Posterior vena cava (tissue), 2 donors: Measurements from ENCODE around the gene HOXA5. TPM values are rescaled to one million over a fixed set of nuclear protein-coding genes. Genes with fewer than 3 reads are reported as not detected.

Source experiments
- DNase-seq: peaks from one replicate; pipeline ENCODE4 v3.0.0-alpha.2; 2020; ENCODE audit warnings: low spot score
- intact Hi-C, 2 donors: fragments of 100-400 bp; cut with DNase I; formaldehyde crosslinking; loops; one replicate each; pipeline versions ENCODE4 v1.14.1 to v1.14.2; 2022 to 2023
- total RNA-seq, 2 donors: library from RNA; stranded (reverse); fragmentation: NEBNext Ultra II Directional; extraction: Animal tissue kit (Norgen Biotek cat#: 25700); gene quantifications; one replicate each; pipeline ENCODE4 v1.2.1, GENCODE V29; 2021
- donor health status: DM: yes; HTN: yes; CAD: no.
- donor health status: DM: yes; HTN: yes; CAD: no.

Gene HOXA5
- total RNA-seq, 2 donors from 2014 or later: 11.3 to 17.6 TPM

GRCh38 chr7:27173511-27173955, 30.1 kb upstream of the HOXA5 start:
- DNase-seq: peak; percentile 86
- intact Hi-C loops: no loop called here

GRCh38 chr7:27172823-27173510, 29.5 kb upstream of the HOXA5 start:
- peak; percentile 90 for DNase-seq
- intact Hi-C loops: no loop called here

GRCh38 chr7:27172315-27172774, 28.9 kb upstream of the HOXA5 start:
- DNase-seq: peak; percentile 72
- intact Hi-C loops: no loop called here

- intact Hi-C loops: no loop called here
- no peak for DNase-seq
Measured at GRCh38 chr7:27171637-27172314, 28.3 kb upstream of the HOXA5 start.

- intact Hi-C loops: no loop called here
- peak; percentile 80 for DNase-seq
Measured at GRCh38 chr7:27171325-27171636, 27.8 kb upstream of the HOXA5 start.

- intact Hi-C loops: no loop called here
- no peak for DNase-seq
Measured at GRCh38 chr7:27170426-27171324, 27.2 kb upstream of the HOXA5 start.

GRCh38 chr7:27169658-27170425, 26.4 kb upstream of the HOXA5 start:
- intact Hi-C loops: loop anchor here (10.0 kb wide), 4 partner anchors 795 to 1315 kb away; partner anchors contain the start of genes CBX3 (in 1 of the 2) and HNRNPA2B1 (in 1 of the 2)
- peak; percentile 82 for DNase-seq

- DNase-seq: peak; percentile 83
- intact Hi-C loops: loop anchor here (10.0 kb wide), 4 partner anchors 794 to 1314 kb away; partner anchors contain the start of genes CBX3 (in 1 of the 2) and HNRNPA2B1 (in 1 of the 2)
Measured at GRCh38 chr7:27168265-27168947, 24.9 kb upstream of the HOXA5 start.

- no peak for DNase-seq
- intact Hi-C loops: loop anchor here (10.0 kb wide), 4 partner anchors 793 to 1313 kb away; partner anchors contain the start of genes CBX3 (in 1 of the 2) and HNRNPA2B1 (in 1 of the 2)
Measured at GRCh38 chr7:27167916-27168264, 24.4 kb upstream of the HOXA5 start.

- intact Hi-C loops: loop anchor here (10.0 kb wide), 4 partner anchors 792 to 1312 kb away; partner anchors contain the start of genes CBX3 (in 1 of the 2) and HNRNPA2B1 (in 1 of the 2)
- peak; percentile 83 for DNase-seq
Measured at GRCh38 chr7:27166531-27167505, 23.3 kb upstream of the HOXA5 start.

- intact Hi-C loops: loop anchor here (10.0 kb wide), 4 partner anchors 791 to 1311 kb away; partner anchors contain the start of genes CBX3 (in 1 of the 2) and HNRNPA2B1 (in 1 of the 2)
- DNase-seq: peak; percentile 82
Measured at GRCh38 chr7:27165996-27166530, 22.6 kb upstream of the HOXA5 start.

- intact Hi-C loops: loop anchor here (10.0 kb wide), 4 partner anchors 791 to 1311 kb away; partner anchors contain the start of genes CBX3 (in 1 of the 2) and HNRNPA2B1 (in 1 of the 2)
- DNase-seq: peak; percentile 96
Measured at GRCh38 chr7:27165089-27165995, 21.9 kb upstream of the HOXA5 start, which contains the start of gene HOXA9. Gene HOXA9 (minus strand): TSS chr7:27165537. CDS start chr7:27165457, 80 bp downstream.

- intact Hi-C loops: loop anchor here (5.0 to 10.0 kb wide), 5 partner anchors 790 to 1310 kb away; partner anchors contain the start of genes CBX3 (in 1 of the 2) and HNRNPA2B1 (in 1 of the 2)
- DNase-seq: peak; percentile 87
Measured at GRCh38 chr7:27164367-27165088, 21.0 kb upstream of the HOXA5 start.

- intact Hi-C loops: loop anchor here (5.0 to 10.0 kb wide), 5 partner anchors 789 to 1309 kb away; partner anchors contain the start of genes CBX3 (in 1 of the 2) and HNRNPA2B1 (in 1 of the 2)
- DNase-seq: no peak
Measured at GRCh38 chr7:27164045-27164366, 20.5 kb upstream of the HOXA5 start.
